ENCODE data around the gene H2AZ1.

The H2AZ1 gene

DNA sequence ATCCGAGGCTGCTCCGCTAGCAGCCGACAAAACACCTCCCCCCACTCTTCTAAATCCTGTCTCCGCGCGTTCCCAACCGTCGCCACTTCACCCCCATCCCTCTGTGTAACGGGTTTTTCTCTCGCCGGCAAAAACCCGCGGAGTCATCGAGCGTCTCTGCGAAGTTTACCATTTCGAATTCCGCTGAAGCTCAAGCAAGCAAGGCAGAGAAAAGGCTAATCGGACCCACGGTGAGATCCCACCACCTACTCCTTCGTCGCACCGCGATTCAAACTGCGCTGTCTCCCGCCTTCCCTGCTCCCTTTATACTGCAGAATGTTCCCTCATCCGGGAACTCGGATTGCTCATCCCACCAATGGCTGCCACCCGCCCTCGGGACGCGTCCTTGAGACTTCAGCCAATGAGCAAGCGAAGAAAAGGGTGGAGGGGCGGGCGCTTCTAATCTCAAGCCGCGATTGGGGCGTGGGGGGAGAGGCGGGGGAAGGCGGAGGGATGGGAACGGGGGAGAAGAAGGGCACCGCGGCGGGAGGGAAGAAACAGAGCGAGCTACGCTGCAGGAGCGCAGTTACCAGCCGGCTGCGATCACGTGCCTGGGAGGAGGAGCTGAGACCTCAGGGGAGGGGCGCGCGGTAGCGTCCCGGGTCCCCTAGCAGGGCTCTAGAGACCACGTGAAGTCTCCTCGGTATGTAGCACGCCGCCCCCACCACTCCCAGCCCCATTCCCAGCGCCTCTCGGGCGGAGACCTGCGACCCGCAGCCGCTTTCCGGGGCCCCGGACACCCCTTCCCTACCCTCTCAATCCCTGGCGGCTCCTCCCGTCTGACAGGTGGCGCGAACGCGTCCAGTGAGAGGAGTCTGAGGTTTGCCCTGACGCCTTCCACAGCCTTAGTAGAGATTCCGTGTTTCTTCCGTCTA lies at the start of gene H2AZ1:
Gene H2AZ1, minus strand, starts transcription at position 277 of the 914 bp plus-strand sequence. Its CDS starts 105 bp downstream, at position 172.
- TF ChIP-seq, protein P1, sequence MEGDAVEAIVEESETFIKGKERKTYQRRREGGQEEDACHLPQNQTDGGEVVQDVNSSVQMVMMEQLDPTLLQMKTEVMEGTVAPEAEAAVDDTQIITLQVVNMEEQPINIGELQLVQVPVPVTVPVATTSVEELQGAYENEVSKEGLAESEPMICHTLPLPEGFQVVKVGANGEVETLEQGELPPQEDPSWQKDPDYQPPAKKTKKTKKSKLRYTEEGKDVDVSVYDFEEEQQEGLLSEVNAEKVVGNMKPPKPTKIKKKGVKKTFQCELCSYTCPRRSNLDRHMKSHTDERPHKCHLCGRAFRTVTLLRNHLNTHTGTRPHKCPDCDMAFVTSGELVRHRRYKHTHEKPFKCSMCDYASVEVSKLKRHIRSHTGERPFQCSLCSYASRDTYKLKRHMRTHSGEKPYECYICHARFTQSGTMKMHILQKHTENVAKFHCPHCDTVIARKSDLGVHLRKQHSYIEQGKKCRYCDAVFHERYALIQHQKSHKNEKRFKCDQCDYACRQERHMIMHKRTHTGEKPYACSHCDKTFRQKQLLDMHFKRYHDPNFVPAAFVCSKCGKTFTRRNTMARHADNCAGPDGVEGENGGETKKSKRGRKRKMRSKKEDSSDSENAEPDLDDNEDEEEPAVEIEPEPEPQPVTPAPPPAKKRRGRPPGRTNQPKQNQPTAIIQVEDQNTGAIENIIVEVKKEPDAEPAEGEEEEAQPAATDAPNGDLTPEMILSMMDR (IDR thresholded peaks at IDR 0.05) = peak; percentile 41
- Histone ChIP-seq H3K4me1 (ENCODE audit: control insufficient read depth in 1 of 2, insufficient read depth in 1 of 2, low read depth in 1 of 2, low read length in 1 of 2) (peaks cover 43 to 47% of the 10 kb centered on the region in 2 experiments), H3K36me3 (peaks cover 16% of the 10 kb centered on the region), H3K27ac (peak within 1 kb of the TSS; percentile 95), H3K4me3 (ENCODE audit: low read depth in 1 of 2, low read length in 1 of 2) (peak within 1 kb of the TSS; percentile 85 to 90), H3K9me3 (no peaks in the 10 kb centered on the region), H3K27me3 (no peaks in the 10 kb centered on the region)

DNA sequence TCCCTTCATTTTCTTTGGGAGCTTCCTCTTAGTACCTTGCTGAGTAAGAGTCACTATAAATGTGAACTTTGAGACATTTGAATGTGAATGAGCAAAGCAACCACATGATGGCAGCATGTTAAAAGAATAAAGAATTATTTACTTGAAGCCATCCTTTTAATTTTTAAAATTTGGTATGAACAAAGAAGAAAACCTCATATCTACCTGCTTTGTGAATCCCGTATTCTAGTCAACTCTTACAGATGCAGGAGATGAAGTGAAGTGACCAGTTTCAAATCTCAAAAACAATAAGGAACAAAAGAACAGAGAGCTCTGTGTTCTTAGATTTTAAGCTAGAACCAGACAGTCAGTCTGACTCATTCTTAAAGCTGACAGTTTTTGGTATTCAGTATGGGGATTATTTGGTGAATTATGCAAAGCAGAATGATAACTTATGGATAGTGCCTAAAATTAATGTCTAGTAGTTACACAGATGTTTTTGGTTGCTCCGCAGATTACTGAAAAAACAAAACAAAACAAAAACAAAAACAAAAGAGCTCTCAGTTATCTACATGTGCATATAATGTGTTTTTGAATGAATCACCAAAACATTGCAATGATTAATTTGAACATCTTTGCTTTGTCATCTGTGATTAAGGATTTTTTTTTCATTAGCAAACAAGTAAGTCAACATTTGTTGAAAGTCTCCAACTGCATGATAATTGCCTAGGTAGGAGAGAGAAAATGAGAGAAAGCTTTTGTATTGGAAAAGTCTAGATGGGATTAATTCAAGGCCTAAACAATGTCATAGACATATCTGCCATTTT lies 48.2 kb upstream of the H2AZ1 start:
- no peak overlapping the region for H3K4me3 ChIP-seq (ENCODE audit: low read depth in 1 of 2, low read length in 1 of 2)
- no peaks in the 10 kb centered on the region for H3K27me3 ChIP-seq
- TF ChIP-seq, protein P1 (IDR thresholded peaks at IDR 0.05) = no peak
- H3K9me3 ChIP-seq = no peaks in the 10 kb centered on the region
- no peaks in the 10 kb centered on the region for H3K36me3 ChIP-seq
- H3K4me1 ChIP-seq (ENCODE audit: control insufficient read depth in 1 of 2, insufficient read depth in 1 of 2, low read depth in 1 of 2, low read length in 1 of 2) = no peaks in the 10 kb centered on the region
- H3K27ac ChIP-seq = no peak overlapping the region

DNA sequence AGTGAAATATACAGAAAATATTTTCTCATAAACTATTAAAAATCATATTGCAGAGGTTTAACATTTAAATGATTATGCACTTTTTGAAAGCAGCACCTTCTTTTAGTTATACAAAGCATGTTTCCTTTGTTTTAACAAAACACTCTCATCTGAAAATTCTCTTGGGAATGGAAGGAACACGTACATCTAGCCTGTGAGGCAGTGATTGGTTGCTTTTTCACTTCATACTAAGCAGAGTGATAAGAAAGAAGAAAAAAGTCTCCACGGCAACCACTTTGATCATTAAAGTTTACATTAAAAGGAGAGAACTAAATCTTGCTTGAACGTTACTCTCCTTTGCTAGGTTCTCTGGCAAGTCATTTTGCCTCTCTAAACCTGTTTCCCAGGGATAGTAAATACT lies 41.7 kb upstream of the H2AZ1 start:
- no peak overlapping the region for H3K4me3 ChIP-seq (ENCODE audit: low read depth in 1 of 2, low read length in 1 of 2)
- no peaks in the 10 kb centered on the region for H3K4me1 ChIP-seq (ENCODE audit: control insufficient read depth in 1 of 2, insufficient read depth in 1 of 2, low read depth in 1 of 2, low read length in 1 of 2)
- H3K36me3 ChIP-seq = no peaks in the 10 kb centered on the region
- TF ChIP-seq, protein P1 (IDR thresholded peaks at IDR 0.05) = no peak
- H3K27me3 ChIP-seq = no peaks in the 10 kb centered on the region
- no peaks in the 10 kb centered on the region for H3K9me3 ChIP-seq
- no peak overlapping the region for H3K27ac ChIP-seq

DNA sequence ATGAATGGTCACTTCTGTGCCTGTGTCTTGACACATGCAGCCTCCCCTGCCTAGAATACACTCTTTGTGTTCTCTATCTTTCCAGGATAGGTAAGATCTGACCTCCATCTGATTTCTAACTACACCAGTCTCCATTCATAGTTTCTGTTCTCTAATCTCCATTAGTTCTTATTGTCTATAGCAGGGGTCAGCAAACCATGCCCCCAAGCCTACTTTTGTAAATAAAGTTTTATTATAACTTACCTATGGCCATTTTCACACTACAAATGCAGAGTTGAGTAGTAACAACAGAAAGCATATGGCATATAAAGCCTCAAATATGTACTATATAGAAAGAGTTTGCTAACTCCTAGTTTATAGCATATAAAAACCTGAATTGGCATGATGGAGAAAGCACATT lies 37.6 kb upstream of the H2AZ1 start:
- Histone ChIP-seq H3K4me3 (ENCODE audit: low read depth in 1 of 2, low read length in 1 of 2) (no peak overlapping the region), H3K27me3 (no peaks in the 10 kb centered on the region), H3K27ac (no peak overlapping the region), H3K36me3 (no peaks in the 10 kb centered on the region), H3K4me1 (ENCODE audit: control insufficient read depth in 1 of 2, insufficient read depth in 1 of 2, low read depth in 1 of 2, low read length in 1 of 2) (no peaks in the 10 kb centered on the region), H3K9me3 (no peaks in the 10 kb centered on the region)
- TF ChIP-seq, protein P1 (IDR thresholded peaks at IDR 0.05) = no peak

DNA sequence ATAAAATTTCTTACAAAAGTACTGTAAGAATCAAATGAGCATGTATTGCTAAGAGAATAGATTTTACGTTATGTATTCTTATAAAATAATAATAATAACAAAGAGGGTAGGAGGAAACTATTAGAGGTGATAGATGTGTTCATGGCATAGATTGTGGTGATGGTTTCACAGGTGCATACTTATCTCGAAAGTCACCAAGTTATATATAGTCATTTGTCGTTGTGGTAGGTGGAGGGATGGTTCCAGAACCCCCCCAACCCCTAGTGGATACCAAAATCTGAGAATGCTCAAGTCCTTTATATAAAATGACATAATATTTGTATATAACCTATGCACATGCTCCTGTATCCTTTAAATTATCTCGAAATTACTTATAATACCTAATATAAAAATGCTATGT lies 36.7 kb upstream of the H2AZ1 start:
- Histone ChIP-seq H3K27me3 (no peaks in the 10 kb centered on the region), H3K27ac (no peak overlapping the region), H3K9me3 (no peaks in the 10 kb centered on the region), H3K4me3 (ENCODE audit: low read depth in 1 of 2, low read length in 1 of 2) (no peak overlapping the region), H3K4me1 (ENCODE audit: control insufficient read depth in 1 of 2, insufficient read depth in 1 of 2, low read depth in 1 of 2, low read length in 1 of 2) (no peaks in the 10 kb centered on the region), H3K36me3 (no peaks in the 10 kb centered on the region)
- TF ChIP-seq, protein P1 (IDR thresholded peaks at IDR 0.05) = no peak

Measured in neutrophil (primary cell).